ENCODE measurements around the gene CCDC85C. TPM values are rescaled to one million over a fixed set of nuclear protein-coding genes. Genes with fewer than 3 reads are reported as not detected.

CCDC85C gene
- total and polyA plus RNA-seq, 2 of the 4 experiments (the other 2 are of a cell fraction), result 16.0 to 19.0 TPM

DNA sequence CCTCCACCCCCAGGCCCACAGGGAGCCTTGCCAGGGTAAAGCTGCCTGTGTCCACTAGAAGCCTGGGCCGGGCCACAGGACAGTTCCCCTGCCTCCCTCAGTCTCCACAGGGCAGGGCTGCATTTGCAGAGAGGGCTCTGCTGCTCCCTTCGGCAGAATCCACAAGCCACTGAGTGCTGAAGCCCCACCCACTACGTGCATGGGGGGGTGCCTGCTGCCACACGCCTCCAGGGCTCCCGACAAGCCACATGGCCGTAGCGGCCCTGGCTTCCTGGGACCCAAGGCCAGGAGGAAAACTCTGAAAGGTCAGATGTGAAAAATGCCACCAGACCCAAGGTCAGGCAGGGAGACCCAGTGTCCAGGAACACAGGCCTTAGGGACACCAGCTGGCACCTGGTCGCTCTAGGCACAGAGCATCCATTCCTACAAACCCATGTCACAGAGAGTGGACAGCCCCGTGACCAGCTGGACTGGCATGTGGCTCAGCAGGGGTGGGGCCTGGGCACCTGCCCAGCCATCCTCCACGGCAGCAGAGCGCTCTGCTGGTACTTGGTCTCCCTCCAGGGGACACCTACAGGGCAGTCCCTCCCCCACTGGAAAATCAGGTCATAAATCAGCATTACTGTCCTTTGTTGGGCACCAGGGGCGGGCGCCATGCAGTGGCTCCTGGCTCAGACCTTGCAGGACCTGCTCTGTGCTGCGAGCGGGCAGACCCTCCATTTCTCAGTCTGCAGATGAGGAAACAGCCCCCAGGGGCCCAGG lies 42.9 kb downstream of the CCDC85C start:
- Histone ChIP-seq H3K4me2 (ENCODE audit: low read depth, low read length) (no peak overlapping the region), H2AK9ac (replicated peaks; ENCODE audit: low read depth, low read length, poor library complexity) (peak overlapping the region; percentile 29), H2AFZ (replicated peaks; ENCODE audit: low read length, poor library complexity) (peak overlapping the region; percentile 24), H3K79me1 (ENCODE audit: low read depth in 1 of 2, low read length in 2 of 2) (peaks cover 35 to 89% of the 10 kb centered on the region in 2 experiments), H3K4ac (ENCODE audit: low read depth, low read length) (no peak overlapping the region), H3K14ac (replicated peaks; ENCODE audit: low read depth, low read length) (no peak overlapping the region), H3K27ac (ENCODE audit: insufficient read depth, low read length) (no peak overlapping the region), H3K27me3 (ENCODE audit: control insufficient read depth, insufficient read depth, low read length) (no peaks in the 10 kb centered on the region), H2BK20ac (ENCODE audit: low read depth, low read length) (no peak overlapping the region), H4K5ac (ENCODE audit: low read depth, low read length) (no peak overlapping the region), H3K9me3 (ENCODE audit: control insufficient read depth, insufficient read depth, low read length) (no peaks in the 10 kb centered on the region), H3K56ac (ENCODE audit: extremely low read depth, insufficient read depth, low read length) (no peak overlapping the region), H3K23ac (ENCODE audit: low read depth, low read length) (no peak overlapping the region), H3K9ac (ENCODE audit: low read depth, low read length) (no peak overlapping the region), H3K18ac (ENCODE audit: low read depth, low read length) (no peak overlapping the region), H2BK15ac (ENCODE audit: low read depth, low read length) (no peak overlapping the region), H2BK120ac (ENCODE audit: low read depth, low read length) (no peak overlapping the region), H4K91ac (ENCODE audit: insufficient read depth, low read depth, low read length) (no peak overlapping the region), H4K20me1 (ENCODE audit: insufficient read depth, low read length) (peaks cover 76% of the 10 kb centered on the region), H2AK5ac (ENCODE audit: low read depth, low read length) (peak overlapping the region; percentile 19; the same call in 1 of the 2 replicates), H3K36me3 (ENCODE audit: control insufficient read depth, insufficient read depth, low read length) (no peaks in the 10 kb centered on the region), H3K4me3 (ENCODE audit: insufficient read depth, low read depth, low read length) (no peak overlapping the region), H3K4me1 (ENCODE audit: control insufficient read depth, insufficient read depth, low read length) (peaks cover 34% of the 10 kb centered on the region), H4K8ac (ENCODE audit: low read depth in 2 of 2, low read length in 2 of 2) (no peak overlapping the region), H3K9me1 (ENCODE audit: insufficient read depth, low read length) (peaks cover 12% of the 10 kb centered on the region; the same call in 1 of the 2 replicates), H2BK5ac (ENCODE audit: low read depth, low read length, poor library complexity, severe bottlenecking) (no peak overlapping the region)
- dilution Hi-C loops (cut with HindIII; ENCODE audit: low sequenced_read_pairs, unreplicated experiment), result no loop called here
- CTCF ChIA-PET, result no interaction called here
- BruUV-seq (replicated peaks), result no TSS peak
- TF ChIP-seq MAFK (IDR thresholded peaks at IDR 0.05; ENCODE audit: low read depth, low read length), result no peak
- no peak for TF ChIP-seq RFX5 (IDR thresholded peaks at IDR 0.05; ENCODE audit: low read depth, low read length)
- TF ChIP-seq CHD1 (IDR thresholded peaks at IDR 0.05; ENCODE audit: low read depth, low read length), result no peak
- TF ChIP-seq POLR2A (IDR thresholded peaks at IDR 0.05; ENCODE audit: low read depth, low read length), result no peak
- no peak for TF ChIP-seq MAZ (IDR thresholded peaks at IDR 0.05; ENCODE audit: borderline replicate concordance, low read depth, low read length)
- TF ChIP-seq RAD21 (IDR thresholded peaks at IDR 0.05; ENCODE audit: low read length), result no peak
- no peak for TF ChIP-seq MXI1 (IDR thresholded peaks at IDR 0.05; ENCODE audit: borderline replicate concordance, low read depth, low read length)
- TF ChIP-seq, protein P1, sequence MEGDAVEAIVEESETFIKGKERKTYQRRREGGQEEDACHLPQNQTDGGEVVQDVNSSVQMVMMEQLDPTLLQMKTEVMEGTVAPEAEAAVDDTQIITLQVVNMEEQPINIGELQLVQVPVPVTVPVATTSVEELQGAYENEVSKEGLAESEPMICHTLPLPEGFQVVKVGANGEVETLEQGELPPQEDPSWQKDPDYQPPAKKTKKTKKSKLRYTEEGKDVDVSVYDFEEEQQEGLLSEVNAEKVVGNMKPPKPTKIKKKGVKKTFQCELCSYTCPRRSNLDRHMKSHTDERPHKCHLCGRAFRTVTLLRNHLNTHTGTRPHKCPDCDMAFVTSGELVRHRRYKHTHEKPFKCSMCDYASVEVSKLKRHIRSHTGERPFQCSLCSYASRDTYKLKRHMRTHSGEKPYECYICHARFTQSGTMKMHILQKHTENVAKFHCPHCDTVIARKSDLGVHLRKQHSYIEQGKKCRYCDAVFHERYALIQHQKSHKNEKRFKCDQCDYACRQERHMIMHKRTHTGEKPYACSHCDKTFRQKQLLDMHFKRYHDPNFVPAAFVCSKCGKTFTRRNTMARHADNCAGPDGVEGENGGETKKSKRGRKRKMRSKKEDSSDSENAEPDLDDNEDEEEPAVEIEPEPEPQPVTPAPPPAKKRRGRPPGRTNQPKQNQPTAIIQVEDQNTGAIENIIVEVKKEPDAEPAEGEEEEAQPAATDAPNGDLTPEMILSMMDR (conservative IDR thresholded peaks at IDR 0.05; ENCODE audit: low read depth, low read length), result no peak
- TF ChIP-seq ELK1 (IDR thresholded peaks at IDR 0.05; ENCODE audit: borderline replicate concordance, low read depth, low read length), result no peak
- TF ChIP-seq RCOR1 (IDR thresholded peaks at IDR 0.05; ENCODE audit: insufficient replicate concordance, low read length), result no peak
- TF ChIP-seq USF2 (IDR thresholded peaks at IDR 0.05; ENCODE audit: low read depth, low read length), result no peak
- no peak for TF ChIP-seq BHLHE40 (IDR thresholded peaks at IDR 0.05; ENCODE audit: low read depth, low read length)
- TF ChIP-seq CEBPB (IDR thresholded peaks at IDR 0.05; ENCODE audit: low read depth, low read length), result no peak
- TF ChIP-seq NFE2L2 (IDR thresholded peaks at IDR 0.05; ENCODE audit: low read depth, low read length), result no peak
- no peak for TF ChIP-seq FOS (IDR thresholded peaks at IDR 0.05; ENCODE audit: low read depth, low read length)
- ATAC-seq (ENCODE audit: low read depth) (no peak), DNase-seq (no peak)
- POLR2A ChIA-PET (ENCODE audit: unreplicated experiment), result no interaction called here
- WGBS, 2 experiments (ENCODE audit: extremely low coverage in 2 of 2, insufficient read length in 1 of 2), result 83% methylated on average over 4 of the region's 15 CpGs; no CpG with 5 or more reads in 1 of the 2 experiments
- in situ Hi-C loops (cut with MboI; ENCODE audit: low sequenced_read_pairs), result no loop called here
- intact Hi-C loops (cut with micrococcal nuclease), result no loop called here
